Calu3 (cell line): ENCODE results near the gene OCA2. TPM values are rescaled to one million over a fixed set of nuclear protein-coding genes. Genes with fewer than 3 reads are reported as not detected.

Source experiments
- BruUV-seq: library from RNA; stranded (reverse); fragments of 400-500 nt; replicated peaks from 2 replicates; lab custom pipeline; 2021; lab: Mats Ljungman, UMichigan
- CTCF ChIA-PET: fragments of 300-600 bp; sonication (Branson Sonifier 250); formaldehyde crosslinking; loops from one replicate; lab custom pipeline; 2022; ENCODE audit warnings: antibody characterized with exemption; lab: Charles Lee
- DNase-seq: peaks from one replicate; pipeline ENCODE4 v3.0.0; 2022
- H3K27ac Mint-ChIP-seq: one replicate; pipeline ENCODE4 v1.8.0; 2022; ENCODE audit warnings: mixed read lengths; ENCODE audit not compliant: unreplicated experiment
- H3K27me3 Mint-ChIP-seq: one replicate; pipeline ENCODE4 v1.8.0; 2022; ENCODE audit warnings: mixed read lengths; ENCODE audit not compliant: unreplicated experiment
- H3K36me3 Mint-ChIP-seq: one replicate; pipeline ENCODE4 v1.8.0; 2022; ENCODE audit warnings: mild to moderate bottlenecking, moderate library complexity, mixed read lengths; ENCODE audit not compliant: insufficient read depth, unreplicated experiment
- H3K4me1 Mint-ChIP-seq: one replicate; pipeline ENCODE4 v1.8.0; 2022; ENCODE audit warnings: mild to moderate bottlenecking, low read depth, mixed read lengths; ENCODE audit not compliant: unreplicated experiment
- H3K4me3 Mint-ChIP-seq: one replicate; pipeline ENCODE4 v1.8.0; 2022; ENCODE audit warnings: mild to moderate bottlenecking, low read depth, moderate library complexity, mixed read lengths; ENCODE audit not compliant: unreplicated experiment
- H3K9me3 Mint-ChIP-seq: one replicate; pipeline ENCODE4 v1.8.0; 2022; ENCODE audit warnings: low read depth, mixed read lengths; ENCODE audit not compliant: unreplicated experiment
- CTCF ChIP-seq: fragments of 200-600 bp; IDR thresholded peaks from one replicate; pipeline ENCODE4 v1.8.0; 2022; ENCODE audit warnings: antibody characterized with exemption; ENCODE audit not compliant: unreplicated experiment
- intact Hi-C: fragments of 100-400 bp; cut with micrococcal nuclease; formaldehyde crosslinking; loops from one replicate; pipeline ENCODE4 v1.10.0; 2022; ENCODE audit not compliant: unreplicated experiment
- total RNA-seq: library from RNA; stranded (reverse); gene quantifications from 2 replicates; pipeline ENCODE4 v1.2.3, GENCODE V29; 2022

OCA2 gene
- total RNA-seq, 1 experiment from 2014 or later, result not detected

- DNase-seq, result no peak
- Mint-ChIP-seq H3K27ac (no peak overlapping the region), H3K36me3 (no peaks in the 10 kb centered on the region), H3K4me3 (no peak overlapping the region), H3K4me1 (no peaks in the 10 kb centered on the region), H3K27me3 (no peaks in the 10 kb centered on the region), H3K9me3 (no peaks in the 10 kb centered on the region)
- TF ChIP-seq CTCF, result no peak
- intact Hi-C loops, result no loop called here
- CTCF ChIA-PET, result no interaction called here
- no TSS peak for BruUV-seq
Measured at GRCh38 chr15:28113394-28114113, 14.4 kb upstream of the OCA2 start.

GRCh38 chr15:28112962-28113361 is 13.8 kb upstream of the OCA2 start:
- DNase-seq, result no peak
- Mint-ChIP-seq H3K4me1 (no peaks in the 10 kb centered on the region), H3K27me3 (no peaks in the 10 kb centered on the region), H3K36me3 (no peaks in the 10 kb centered on the region), H3K4me3 (no peak overlapping the region), H3K27ac (no peak overlapping the region), H3K9me3 (no peaks in the 10 kb centered on the region)
- intact Hi-C loops, result no loop called here
- TF ChIP-seq CTCF, result no peak
- no TSS peak for BruUV-seq
- CTCF ChIA-PET, result no interaction called here

DNA sequence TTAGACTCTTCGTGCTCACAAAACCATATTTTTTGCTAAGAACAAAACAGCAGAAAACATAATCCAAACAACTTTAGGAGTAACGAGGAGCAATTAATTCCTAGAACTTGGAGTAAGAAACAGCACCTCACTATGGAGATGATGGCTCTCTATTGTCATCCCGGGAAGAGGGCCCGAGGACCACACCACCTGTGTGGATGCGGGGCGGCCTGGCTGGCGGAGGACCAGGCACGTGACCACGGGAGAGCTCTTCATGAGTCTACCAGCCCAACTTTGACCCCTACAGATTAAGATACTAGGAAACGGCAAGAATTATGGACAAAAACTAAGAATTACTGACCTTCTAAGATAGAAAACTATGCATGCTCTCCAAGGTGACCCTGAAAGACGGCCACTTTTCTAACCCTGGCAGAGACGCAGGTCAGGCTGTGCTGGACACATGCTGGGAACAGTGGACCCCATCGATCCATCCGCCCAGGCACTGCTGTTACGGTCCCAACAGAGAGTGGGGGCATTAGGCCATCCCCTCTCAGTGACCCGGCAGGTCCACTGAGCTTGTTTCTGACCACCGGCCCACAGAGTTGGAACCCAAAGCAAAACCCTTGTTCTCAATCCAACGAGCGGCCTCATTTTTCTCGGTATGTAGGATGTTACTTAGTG is 13.1 kb upstream of the OCA2 start:
- CTCF ChIA-PET, result no interaction called here
- no peak for DNase-seq
- intact Hi-C loops, result no loop called here
- Mint-ChIP-seq H3K36me3 (no peaks in the 10 kb centered on the region), H3K4me1 (no peaks in the 10 kb centered on the region), H3K27me3 (no peaks in the 10 kb centered on the region), H3K4me3 (no peak overlapping the region), H3K27ac (no peak overlapping the region), H3K9me3 (no peaks in the 10 kb centered on the region)
- TF ChIP-seq CTCF, result no peak
- no TSS peak for BruUV-seq

GRCh38 chr15:28111543-28111942 is 12.4 kb upstream of the OCA2 start:
- no peak overlapping the region for H3K27ac Mint-ChIP-seq
- no peak overlapping the region for H3K4me3 Mint-ChIP-seq
- intact Hi-C loops, result no loop called here
- H3K27me3 Mint-ChIP-seq, result no peaks in the 10 kb centered on the region
- H3K4me1 Mint-ChIP-seq, result no peaks in the 10 kb centered on the region
- no peaks in the 10 kb centered on the region for H3K36me3 Mint-ChIP-seq
- TF ChIP-seq CTCF, result no peak
- no TSS peak for BruUV-seq
- no peak for DNase-seq
- CTCF ChIA-PET, result no interaction called here
- H3K9me3 Mint-ChIP-seq, result no peaks in the 10 kb centered on the region
